WTC11 (cell line): ENCODE data around the gene ADGRA1. TPM values are rescaled to one million over a fixed set of nuclear protein-coding genes. Genes with fewer than 3 reads are reported as not detected.

Experiments
- ATAC-seq: fragments of 200-7000 bp; cut with Tn5 transposase; 2 replicates; pipeline ENCODE4 v1.10.0; 2021; ENCODE audit warnings: mild to moderate bottlenecking, moderate library complexity
- CTCF ChIA-PET: fragments of 300-600 bp; sonication (Branson Sonifier 250); formaldehyde crosslinking; loops from one replicate; lab custom pipeline; 2021; ENCODE audit warnings: antibody characterized with exemption; lab: Charles Lee
- POLR2A ChIA-PET: fragments of 350-600 bp; sonication (Branson Sonifier 250); formaldehyde crosslinking; loops from one replicate; lab custom pipeline; 2021; ENCODE audit warnings: antibody characterized with exemption; lab: Charles Lee
- DNase-seq: peaks from one replicate; pipeline ENCODE4 v3.0.0; 2021; ENCODE audit warnings: low spot score
- H3K27ac Mint-ChIP-seq: 2 replicates; pipeline ENCODE4 v1.8.0; 2021; ENCODE audit warnings: mixed read lengths
- H3K27me3 Mint-ChIP-seq: 2 replicates; pipeline ENCODE4 v1.8.0; 2021; ENCODE audit warnings: low read depth, mild to moderate bottlenecking, moderate library complexity, mixed read lengths
- H3K36me3 Mint-ChIP-seq: 2 replicates; pipeline ENCODE4 v1.8.0; 2021; ENCODE audit warnings: mixed read lengths
- H3K4me1 Mint-ChIP-seq: 2 replicates; pipeline ENCODE4 v1.8.0; 2022; ENCODE audit warnings: mixed read lengths
- H3K4me3 Mint-ChIP-seq: 2 replicates; pipeline ENCODE4 v1.8.0; 2021; ENCODE audit warnings: mild to moderate bottlenecking, moderate library complexity, mixed read lengths
- H3K9me3 Mint-ChIP-seq: 2 replicates; pipeline ENCODE4 v1.8.0; 2021; ENCODE audit warnings: mixed read lengths
- AR ChIP-seq: fragments of 250-450 bp; sonication (Bioruptor Pico); IDR thresholded peaks from 2 replicates; pipeline ENCODE4 v1.9.0; 2021; ENCODE audit warnings: mild to moderate bottlenecking
- ELF4 ChIP-seq: sonication (generic); formaldehyde crosslinking; IDR thresholded peaks from 2 replicates; pipeline ENCODE4 v1.8.1; 2022; ENCODE audit warnings: low read depth, mild to moderate bottlenecking, moderate library complexity, missing genetic modification reagents
- ESRRA ChIP-seq: sonication (generic); formaldehyde crosslinking; IDR thresholded peaks from 2 replicates; pipeline ENCODE4 v1.8.1; 2022; ENCODE audit warnings: mild to moderate bottlenecking, missing genetic modification reagents, borderline replicate concordance
- GTF2I ChIP-seq: fragments of 250-450 bp; sonication (Bioruptor Pico); conservative IDR thresholded peaks from 2 replicates; pipeline ENCODE4 v1.4.0; 2021; ENCODE audit warnings: mild to moderate bottlenecking
- HMGA2 ChIP-seq: fragments of 250-450 bp; sonication (Bioruptor Pico); IDR thresholded peaks from 2 replicates; pipeline ENCODE4 v1.4.0; 2021; ENCODE audit warnings: mild to moderate bottlenecking, moderate library complexity
- KAT7 ChIP-seq: sonication (generic); formaldehyde crosslinking; IDR thresholded peaks from 2 replicates; pipeline ENCODE4 v1.8.1; 2023; ENCODE audit warnings: missing genetic modification reagents, mild to moderate bottlenecking, borderline replicate concordance
- MLX ChIP-seq: sonication (generic); formaldehyde crosslinking; IDR thresholded peaks from 2 replicates; pipeline ENCODE4 v1.8.1; 2023; ENCODE audit warnings: mild to moderate bottlenecking, missing genetic modification reagents, moderate library complexity
- NFE2L1 ChIP-seq: sonication (generic); formaldehyde crosslinking; IDR thresholded peaks from 2 replicates; pipeline ENCODE4 v1.8.1; 2023; ENCODE audit warnings: missing genetic modification reagents
- NR2C2 ChIP-seq: sonication (generic); formaldehyde crosslinking; IDR thresholded peaks from 2 replicates; pipeline ENCODE4 v1.8.0; 2022; ENCODE audit warnings: mild to moderate bottlenecking, missing genetic modification reagents
- STAT6 ChIP-seq: sonication (generic); formaldehyde crosslinking; conservative IDR thresholded peaks from 2 replicates; pipeline ENCODE4 v1.8.1; 2023; ENCODE audit warnings: mild to moderate bottlenecking, low read depth, missing genetic modification reagents, moderate library complexity
- USF1 ChIP-seq: sonication (generic); formaldehyde crosslinking; IDR thresholded peaks from 2 replicates; pipeline ENCODE4 v1.8.0; 2022; ENCODE audit warnings: mild to moderate bottlenecking, missing genetic modification reagents
- ZNF121 ChIP-seq: sonication (generic); formaldehyde crosslinking; IDR thresholded peaks from 2 replicates; pipeline ENCODE4 v1.8.0; 2023; ENCODE audit warnings: missing genetic modification reagents
- total RNA-seq: library from RNA; stranded (reverse); gene quantifications from 3 replicates; pipeline ENCODE4 v1.2.3, GENCODE V29; 2021
- TF ChIP-seq, protein P1 (sequence below): sonication (generic); formaldehyde crosslinking; IDR thresholded peaks from 2 replicates; pipeline ENCODE4 v1.8.0; 2022; ENCODE audit warnings: mild to moderate bottlenecking, missing genetic modification reagents
- TF ChIP-seq, protein P2 (sequence below): sonication (generic); formaldehyde crosslinking; IDR thresholded peaks from 2 replicates; pipeline ENCODE4 v1.8.1; 2022; ENCODE audit warnings: missing genetic modification reagents, borderline replicate concordance

Gene ADGRA1
- total RNA-seq, 1 experiment from 2014 or later: 0.20 TPM

DNA sequence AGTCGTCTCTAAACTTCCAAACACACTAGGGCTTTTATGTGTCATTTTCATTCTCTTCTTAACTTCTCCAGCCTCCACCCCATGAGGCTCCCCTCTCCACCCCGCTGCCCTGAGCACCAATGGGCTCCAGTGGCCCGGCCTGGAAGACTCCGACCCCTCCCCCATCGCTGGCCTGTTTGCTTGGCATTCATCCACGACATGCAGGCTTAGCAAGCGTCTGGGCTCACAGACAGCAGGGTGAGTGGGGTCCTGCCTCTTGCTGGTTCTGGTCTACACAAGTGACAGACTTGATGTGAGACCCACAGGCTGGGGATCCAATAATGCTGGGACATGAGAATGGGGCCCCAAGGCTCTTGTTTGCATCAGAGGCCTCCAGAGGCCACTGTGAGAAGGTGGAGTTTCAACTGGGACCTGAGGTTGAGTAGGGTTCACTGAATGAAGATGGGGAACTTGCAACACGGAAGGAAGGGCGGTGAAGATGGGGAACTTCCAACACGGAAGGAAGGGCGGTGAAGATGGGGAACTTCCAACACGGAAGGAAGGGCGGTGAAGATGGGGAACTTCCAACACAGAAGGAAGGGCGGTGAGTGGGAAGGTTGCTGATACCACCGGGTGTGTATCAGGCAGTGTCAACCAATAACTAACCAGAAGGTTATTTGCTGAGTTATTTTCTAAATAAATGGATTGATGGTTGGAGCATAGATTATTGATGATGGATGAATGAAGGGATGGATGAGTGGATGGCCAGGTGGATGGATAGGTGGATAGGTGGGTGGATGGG lies 86.3 kb downstream of the ADGRA1 start:
- DNase-seq: no peak
- ChIA-PET POLR2A (no interaction called here), CTCF (no interaction called here)
- H3K27ac Mint-ChIP-seq: no peak overlapping the region
- no peaks in the 10 kb centered on the region; the same call in 1 of the 2 replicates for H3K27me3 Mint-ChIP-seq
- no peaks in the 10 kb centered on the region for H3K4me1 Mint-ChIP-seq
- H3K4me3 Mint-ChIP-seq: no peak overlapping the region
- TF ChIP-seq HMGA2 (CRISPR knock-in tag): no peak
- TF ChIP-seq NR2C2: no peak
- TF ChIP-seq STAT6 (CRISPR knock-in tag): no peak
- TF ChIP-seq ESRRA: no peak
- no peak for TF ChIP-seq USF1 (CRISPR knock-in tag)
- TF ChIP-seq, protein P1, sequence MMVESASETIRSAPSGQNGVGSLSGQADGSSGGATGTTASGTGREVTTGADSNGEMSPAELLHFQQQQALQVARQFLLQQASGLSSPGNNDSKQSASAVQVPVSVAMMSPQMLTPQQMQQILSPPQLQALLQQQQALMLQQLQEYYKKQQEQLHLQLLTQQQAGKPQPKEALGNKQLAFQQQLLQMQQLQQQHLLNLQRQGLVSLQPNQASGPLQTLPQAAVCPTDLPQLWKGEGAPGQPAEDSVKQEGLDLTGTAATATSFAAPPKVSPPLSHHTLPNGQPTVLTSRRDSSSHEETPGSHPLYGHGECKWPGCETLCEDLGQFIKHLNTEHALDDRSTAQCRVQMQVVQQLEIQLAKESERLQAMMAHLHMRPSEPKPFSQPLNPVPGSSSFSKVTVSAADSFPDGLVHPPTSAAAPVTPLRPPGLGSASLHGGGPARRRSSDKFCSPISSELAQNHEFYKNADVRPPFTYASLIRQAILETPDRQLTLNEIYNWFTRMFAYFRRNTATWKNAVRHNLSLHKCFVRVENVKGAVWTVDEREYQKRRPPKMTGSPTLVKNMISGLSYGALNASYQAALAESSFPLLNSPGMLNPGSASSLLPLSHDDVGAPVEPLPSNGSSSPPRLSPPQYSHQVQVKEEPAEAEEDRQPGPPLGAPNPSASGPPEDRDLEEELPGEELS: no peak
- no peak for TF ChIP-seq AR (CRISPR knock-in tag)
- TF ChIP-seq, protein P2, sequence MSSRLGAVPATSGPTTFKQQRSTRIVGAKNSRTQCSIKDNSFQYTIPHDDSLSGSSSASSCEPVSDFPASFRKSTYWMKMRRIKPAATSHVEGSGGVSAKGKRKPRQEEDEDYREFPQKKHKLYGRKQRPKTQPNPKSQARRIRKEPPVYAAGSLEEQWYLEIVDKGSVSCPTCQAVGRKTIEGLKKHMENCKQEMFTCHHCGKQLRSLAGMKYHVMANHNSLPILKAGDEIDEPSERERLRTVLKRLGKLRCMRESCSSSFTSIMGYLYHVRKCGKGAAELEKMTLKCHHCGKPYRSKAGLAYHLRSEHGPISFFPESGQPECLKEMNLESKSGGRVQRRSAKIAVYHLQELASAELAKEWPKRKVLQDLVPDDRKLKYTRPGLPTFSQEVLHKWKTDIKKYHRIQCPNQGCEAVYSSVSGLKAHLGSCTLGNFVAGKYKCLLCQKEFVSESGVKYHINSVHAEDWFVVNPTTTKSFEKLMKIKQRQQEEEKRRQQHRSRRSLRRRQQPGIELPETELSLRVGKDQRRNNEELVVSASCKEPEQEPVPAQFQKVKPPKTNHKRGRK: no peak
- no peak for TF ChIP-seq MLX
- no peak for TF ChIP-seq ELF4
- no peak for TF ChIP-seq KAT7 (CRISPR knock-in tag)
- no peak for TF ChIP-seq ZNF121 (CRISPR knock-in tag)
- no peak for TF ChIP-seq NFE2L1 (CRISPR knock-in tag)
- no peak for TF ChIP-seq GTF2I (CRISPR knock-in tag)
- no peak for ATAC-seq
- H3K9me3 Mint-ChIP-seq: peaks cover 45% of the 10 kb centered on the region
- H3K36me3 Mint-ChIP-seq: peaks cover 35% of the 10 kb centered on the region
